Activated CD8-positive, alpha-beta memory T cell treated with anti-CD3 and anti-CD28 coated beads, Interleukin-2, amount 50 U/mL, for 1 hour (primary cell): Measurements from ENCODE around the gene TINCR.
A peak's percentile ranks its signal among the peaks of the same experiment; 100 is the strongest.

Source experiments
- DNase-seq: peaks from one replicate; pipeline ENCODE4 v3.0.0-alpha.2; 2020; ENCODE audit errors: extremely low read depth

TINCR gene

GRCh38 chr19:5588906-5589676, 21.3 kb upstream of the TINCR start:
- DNase-seq = no peak

- DNase-seq = no peak
Measured at GRCh38 chr19:5588441-5588840, 20.7 kb upstream of the TINCR start.

DNA sequence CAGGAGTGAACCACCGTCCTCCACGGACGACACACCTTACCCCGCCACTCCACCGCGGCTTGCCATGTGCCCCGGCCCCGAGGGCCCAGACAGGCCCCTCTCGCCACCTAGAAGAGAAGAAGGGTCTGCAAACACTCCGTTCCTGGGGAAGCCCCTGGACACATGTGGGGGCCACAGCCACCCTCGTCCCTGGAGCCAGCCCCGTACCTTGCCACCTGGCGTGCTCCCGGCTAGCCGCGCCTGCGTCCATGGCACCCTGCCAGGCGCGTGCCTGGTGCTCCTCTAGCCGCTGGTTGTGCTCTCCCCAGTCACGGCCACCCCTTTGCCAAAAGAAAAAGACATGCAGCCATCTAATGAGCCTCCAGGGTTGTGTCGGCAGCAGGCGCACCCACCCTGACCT, 19.9 kb upstream of the TINCR start:
- DNase-seq = no peak

DNA sequence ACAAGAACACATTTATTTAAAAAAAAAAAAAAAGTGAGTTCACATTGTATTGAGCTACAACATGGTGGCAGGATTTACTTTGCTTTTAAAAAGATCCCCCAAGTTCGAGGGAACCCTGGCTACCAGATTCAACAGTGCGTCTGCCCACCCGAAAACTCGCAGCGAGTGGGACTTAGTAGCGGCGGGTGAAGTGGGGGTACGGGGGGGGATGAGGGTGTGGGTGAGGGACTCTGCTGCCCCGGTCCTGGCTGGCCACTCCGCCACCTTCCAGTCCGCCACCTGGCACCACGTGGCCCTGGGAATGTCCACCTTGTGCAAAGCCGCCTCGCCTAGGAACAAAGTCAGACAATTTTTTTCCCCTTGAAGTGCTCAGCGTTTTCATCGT, 19.3 kb upstream of the TINCR start:
- no peak for DNase-seq

- DNase-seq = no peak
Measured at GRCh38 chr19:5586300-5587070, 18.7 kb upstream of the TINCR start.

- DNase-seq = peak; percentile 14
Measured at GRCh38 chr19:5585461-5586299, 17.9 kb upstream of the TINCR start.

DNA sequence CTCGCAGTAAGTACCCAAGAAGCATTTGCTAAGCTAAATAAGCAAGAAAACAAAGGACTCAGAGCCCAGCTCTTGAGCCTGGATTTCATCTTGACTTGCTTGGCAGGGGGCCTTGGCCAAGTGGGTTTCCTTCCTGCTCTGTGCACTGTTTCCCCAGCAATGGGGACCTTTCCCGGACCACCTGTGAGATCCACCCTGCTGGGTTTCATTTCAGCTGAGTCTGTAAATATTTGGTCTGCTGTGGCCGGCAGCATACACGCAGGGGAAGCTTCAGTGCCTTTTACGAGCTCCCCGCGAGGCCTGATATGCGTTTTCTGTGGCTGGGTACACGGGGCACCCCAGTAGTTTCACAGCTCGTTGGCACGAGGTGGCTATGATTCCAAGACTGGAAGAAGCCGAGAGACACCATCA, 12.4 kb upstream of the TINCR start:
- DNase-seq = no peak

DNA sequence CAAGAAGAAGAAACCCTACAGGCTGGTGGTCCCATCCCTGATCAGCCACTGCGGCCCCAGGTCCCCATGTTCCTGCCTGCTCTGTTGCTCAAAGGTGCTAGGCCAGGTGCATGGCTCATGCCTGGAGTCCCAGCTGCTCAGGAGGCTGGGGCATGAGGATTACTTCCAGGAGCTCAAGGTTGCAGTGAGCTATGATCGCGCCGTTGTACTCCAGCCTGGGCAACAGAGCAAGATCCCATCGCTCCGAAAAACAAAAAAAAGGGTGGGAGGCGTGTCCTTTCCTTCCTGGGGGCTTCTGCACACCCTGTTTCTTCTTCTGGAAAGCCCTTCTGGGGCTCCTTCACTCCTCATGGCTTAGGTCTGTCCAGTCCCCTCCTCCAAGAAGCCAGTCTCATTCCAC, 11.9 kb upstream of the TINCR start:
- DNase-seq = no peak

GRCh38 chr19:5579286-5579685, 11.5 kb upstream of the TINCR start:
- no peak for DNase-seq

DNA sequence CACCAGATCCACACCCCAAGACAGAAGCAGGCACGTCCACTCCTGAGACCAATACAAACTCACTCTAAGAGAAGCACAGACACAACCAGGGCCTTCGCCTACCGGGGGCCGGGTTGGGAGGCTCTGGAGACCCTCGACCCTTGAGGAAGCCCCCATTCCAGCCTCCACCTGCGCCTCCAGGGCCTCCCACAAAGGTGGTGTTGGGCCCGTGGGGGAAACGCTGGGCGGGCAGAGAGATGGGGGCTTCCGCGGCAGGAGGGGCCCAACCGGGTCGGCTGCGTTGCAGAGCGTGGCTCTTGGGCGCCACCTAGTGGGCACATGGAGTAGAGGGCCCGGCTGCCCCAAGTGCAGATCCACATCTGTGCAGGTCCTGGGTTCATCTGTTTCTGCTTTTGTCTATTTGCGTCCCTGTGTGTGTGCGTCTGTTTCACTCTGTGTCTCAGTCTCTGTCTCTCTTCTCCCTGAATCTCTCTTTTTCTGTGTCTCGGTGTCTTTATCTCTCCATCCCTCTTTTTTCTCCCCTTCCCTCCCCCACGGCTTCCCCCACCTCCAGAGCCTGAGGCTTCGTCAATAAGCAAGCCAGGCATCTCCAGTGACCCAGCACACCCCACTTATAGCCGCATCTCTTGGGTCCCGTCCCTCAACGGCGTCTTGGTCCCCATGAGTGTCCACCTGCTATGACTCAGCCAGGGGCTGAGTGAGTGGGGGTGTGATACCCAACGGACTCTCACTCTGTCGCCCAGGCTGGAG, 10.5 kb upstream of the TINCR start:
- peak; percentile 7 for DNase-seq

GRCh38 chr19:5575590-5575989, 7.8 kb upstream of the TINCR start:
- no peak for DNase-seq

DNA sequence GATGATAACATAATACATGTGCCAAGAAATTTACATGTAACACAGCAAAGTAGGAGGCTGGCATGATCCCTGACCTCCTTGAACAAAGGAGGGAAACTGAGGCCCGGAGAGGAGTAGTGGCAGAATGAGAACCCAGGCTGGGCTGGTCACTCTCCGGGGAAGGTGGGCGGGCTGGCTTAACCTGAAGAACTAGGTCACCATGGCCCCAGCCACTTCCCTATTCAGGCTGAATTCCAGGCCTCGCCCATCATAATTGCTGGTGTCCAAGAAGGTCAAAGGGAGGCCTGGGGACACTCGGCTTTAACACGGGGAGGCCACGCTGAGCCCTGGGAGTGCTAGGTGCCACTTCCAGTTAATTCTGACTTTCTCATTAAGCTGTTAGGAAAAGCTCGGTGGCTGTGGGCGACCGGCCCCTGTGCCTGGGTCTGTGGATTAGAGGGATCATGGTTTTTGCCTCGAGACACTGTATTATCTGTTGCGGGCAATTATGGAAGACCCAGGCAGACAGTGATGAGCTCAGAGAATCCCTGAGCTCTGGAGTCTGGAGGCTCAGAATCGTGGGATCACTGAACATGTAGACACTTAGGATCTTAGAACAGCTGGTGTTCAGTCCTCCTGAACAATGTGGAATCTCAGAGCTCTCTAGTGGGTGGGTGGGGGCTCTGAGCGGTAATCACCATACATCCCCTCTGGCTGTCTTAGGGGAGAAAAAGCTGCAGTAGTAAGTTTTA, 5.0 kb upstream of the TINCR start:
- no peak for DNase-seq

GRCh38 chr19:5571777-5572176, 4.0 kb upstream of the TINCR start:
- DNase-seq = no peak

GRCh38 chr19:5567970-5568407, 236 bp upstream of the TINCR start:
- DNase-seq = no peak

- no peak for DNase-seq
Measured at GRCh38 chr19:5564930-5565329, 2.8 kb downstream of the TINCR start.

DNA sequence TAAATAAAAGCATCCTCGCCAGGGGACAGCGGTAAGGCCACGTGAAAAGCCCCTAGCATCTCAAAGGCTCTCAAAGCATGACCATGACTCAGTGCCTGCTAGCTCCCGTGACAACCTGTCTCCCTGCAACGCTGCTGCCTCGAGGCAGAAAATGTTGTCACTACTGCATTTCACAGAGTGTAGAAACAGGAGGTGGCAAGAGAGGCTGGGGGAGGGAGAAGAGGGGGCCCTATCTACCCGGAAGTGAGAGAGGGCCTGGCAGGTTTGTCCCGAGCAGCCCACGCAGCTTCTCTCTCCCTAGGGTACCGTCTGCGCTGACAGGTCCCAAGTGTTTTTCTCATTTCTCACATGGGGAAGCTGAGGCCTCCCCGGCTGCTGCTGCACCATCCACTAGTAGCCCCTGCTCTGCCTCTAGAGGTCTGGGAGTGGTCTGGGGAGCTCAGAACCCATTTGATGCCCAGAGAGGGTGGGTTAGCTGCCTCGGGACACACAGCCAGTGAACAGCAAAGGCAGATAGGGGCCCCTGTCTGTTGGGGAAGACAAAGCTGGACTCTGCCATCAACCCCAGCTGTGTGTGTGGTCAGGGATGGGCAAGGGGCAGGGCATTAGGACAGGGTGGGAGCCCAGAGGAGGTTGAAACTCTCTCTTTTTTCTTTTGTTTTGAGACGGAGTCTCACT, 3.7 kb downstream of the TINCR start:
- DNase-seq = no peak

DNA sequence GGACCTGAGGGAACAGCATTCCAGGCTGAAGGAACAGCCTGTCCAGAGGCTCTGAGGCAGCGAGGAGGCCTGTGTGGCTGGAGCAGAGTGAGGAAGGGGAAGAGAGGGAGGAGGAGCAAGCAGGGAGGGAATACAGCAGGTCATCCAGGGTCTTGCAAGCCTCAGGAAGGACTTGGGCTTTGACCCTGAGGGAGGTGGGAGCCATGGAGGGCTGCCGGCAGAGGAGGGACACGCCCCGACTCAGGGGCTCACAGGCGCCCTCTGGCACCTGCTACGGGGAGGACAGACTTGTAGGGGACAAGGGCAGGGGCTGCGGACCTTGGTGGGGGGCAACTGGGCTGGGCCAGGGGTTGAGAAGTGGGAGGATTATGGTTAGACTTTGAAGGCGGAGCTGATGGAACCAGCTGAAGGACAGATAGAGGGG, 4.7 kb downstream of the TINCR start:
- no peak for DNase-seq

- no peak for DNase-seq
Measured at GRCh38 chr19:5562280-5562679, 5.5 kb downstream of the TINCR start.

- DNase-seq = no peak
Measured at GRCh38 chr19:5561559-5561958, 6.2 kb downstream of the TINCR start.

GRCh38 chr19:5560156-5560555, 7.6 kb downstream of the TINCR start:
- DNase-seq = no peak

- no peak for DNase-seq
Measured at GRCh38 chr19:5559804-5560133, 8.0 kb downstream of the TINCR start.
